DMS53 treated with DMSO at 0.1 percent for 48 hours (cell line): ENCODE data around the gene NMUR2.

ENCODE experiments used
- DNase-seq: peaks from one replicate; lab custom pipeline; 2025; ENCODE audit not compliant: unreplicated experiment; lab: John Stamatoyannopoulos, UW

NMUR2 gene

DNA sequence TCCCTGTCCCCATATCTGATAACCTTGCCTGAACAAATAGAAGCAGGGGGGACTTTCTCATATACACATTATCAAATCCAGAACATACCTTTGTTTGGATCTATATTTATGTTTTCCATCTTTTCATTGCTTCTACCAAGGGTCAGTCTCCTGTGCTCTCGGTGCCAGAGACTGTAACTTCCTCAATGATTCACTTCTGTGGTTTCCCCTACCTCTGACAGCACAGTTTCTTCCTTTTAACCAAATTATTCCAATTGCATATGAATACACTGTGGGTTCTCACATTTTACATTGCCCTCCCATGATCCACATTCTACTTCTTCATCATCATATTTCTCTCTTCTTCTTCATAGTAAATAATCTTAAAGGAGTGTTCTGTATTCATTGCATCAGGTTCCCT is 32.2 kb downstream of the NMUR2 start:
- no peak for DNase-seq

- DNase-seq, result no peak
These were observed 35.8 kb downstream of the NMUR2 start for GRCh38 chr5:152369298-152369697.

DNA sequence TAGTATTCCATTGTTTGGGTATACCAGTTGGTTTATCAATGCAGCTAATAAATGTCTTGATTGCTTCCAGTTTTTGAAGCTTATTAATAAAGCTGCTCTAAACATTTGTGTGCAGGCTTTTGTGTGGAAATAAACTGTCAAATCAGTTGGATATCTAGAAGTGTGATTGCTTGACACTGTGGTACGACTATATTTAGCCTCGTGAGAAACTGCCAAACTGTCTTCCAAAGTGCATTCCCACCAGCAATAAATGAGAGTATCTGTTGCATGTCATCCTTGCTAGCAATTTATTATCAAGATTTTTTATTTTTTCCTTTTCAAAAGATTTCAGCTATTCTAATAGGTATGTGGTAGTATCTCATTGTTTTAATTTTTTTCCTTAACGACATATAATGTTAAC is 37.5 kb downstream of the NMUR2 start:
- no peak for DNase-seq

- no peak for DNase-seq
These were observed 38.4 kb downstream of the NMUR2 start for GRCh38 chr5:152366716-152367115.

DNA sequence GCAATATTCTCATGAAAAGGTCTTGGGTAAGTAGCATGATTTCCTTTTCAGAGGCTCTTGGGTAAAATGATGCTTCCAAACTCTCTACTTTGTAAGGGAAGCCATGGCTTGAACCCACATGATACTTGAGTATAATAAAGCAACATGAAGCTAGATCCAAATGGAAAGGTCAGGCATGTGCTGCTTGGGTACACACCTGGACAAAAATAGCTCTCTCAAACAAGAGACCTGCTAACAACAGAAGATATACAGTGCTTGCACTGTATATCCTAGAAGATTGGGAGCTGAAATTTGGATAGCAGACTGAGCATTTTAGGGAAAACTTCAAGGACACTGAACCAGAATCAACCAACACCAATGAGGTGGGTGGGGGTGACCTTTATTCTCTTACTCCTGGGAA is 40.2 kb downstream of the NMUR2 start:
- DNase-seq, result no peak

- DNase-seq, result no peak
These were observed 40.9 kb downstream of the NMUR2 start for GRCh38 chr5:152364172-152364571.

GRCh38 chr5:152358861-152359568 is 46.1 kb downstream of the NMUR2 start:
- DNase-seq, result no peak

- no peak for DNase-seq
These were observed 48.6 kb downstream of the NMUR2 start for GRCh38 chr5:152356506-152356905.

- DNase-seq, result no peak
These were observed 50.0 kb downstream of the NMUR2 start for GRCh38 chr5:152355061-152355460.

DNA sequence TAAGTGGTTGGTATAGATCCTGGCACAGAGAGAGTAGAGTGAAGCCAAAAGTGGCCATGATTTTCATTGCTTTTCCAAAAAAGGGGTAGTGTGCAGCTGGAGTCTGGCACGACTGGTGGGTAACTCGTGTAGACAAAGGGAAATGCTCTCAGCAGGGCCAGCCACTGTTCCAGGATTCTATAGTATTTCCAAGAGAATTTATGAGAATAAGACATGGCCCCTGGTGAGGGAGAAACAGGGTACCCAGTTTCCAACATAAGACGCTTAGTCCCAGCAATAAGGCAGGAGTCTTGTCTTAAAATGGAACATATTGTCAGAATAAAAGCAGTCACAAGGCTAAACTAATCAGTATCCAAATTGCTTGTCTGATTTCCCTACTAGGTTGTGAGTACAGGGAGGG is 52.1 kb downstream of the NMUR2 start:
- DNase-seq, result no peak

DNA sequence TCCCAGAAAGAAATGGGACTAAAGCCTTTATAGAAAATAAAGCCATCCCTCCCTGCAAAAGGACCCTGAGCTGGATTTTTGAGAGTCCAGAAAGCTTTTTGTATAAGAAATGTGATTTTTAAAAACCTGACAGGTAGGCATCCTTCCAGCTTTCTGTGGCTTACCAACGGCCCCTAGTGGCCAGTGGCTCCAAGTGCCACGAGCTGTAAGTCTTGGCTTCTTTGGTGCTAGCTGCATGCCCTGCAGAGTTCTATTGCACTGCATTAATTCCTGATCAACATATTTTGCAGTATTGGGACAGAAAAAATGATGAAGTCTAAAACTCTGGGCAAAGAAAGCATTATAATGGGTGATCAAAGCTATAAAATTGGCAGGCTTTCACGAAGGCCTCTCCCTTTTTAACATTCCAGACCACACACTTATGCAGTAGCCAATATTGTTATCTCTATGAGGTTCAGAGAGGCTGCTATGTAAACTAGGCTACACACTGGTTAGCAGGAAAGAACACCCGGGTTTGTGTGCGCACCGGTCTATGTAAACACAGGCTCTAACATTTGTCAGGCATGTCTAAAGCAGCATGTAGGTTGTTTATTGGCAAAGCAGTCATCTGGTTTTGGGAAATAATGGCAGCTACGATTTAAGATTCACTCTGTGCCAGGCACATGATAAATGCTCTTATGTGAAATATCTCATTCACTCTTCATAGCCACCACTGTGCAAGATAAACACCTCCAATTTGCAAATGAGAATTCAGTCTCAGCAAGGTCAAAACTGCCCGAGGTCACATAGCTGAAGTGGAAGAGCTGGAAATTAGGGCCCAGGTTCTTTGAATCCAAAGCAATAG is 55.2 kb downstream of the NMUR2 start:
- DNase-seq, result peak; percentile 79
